T1000 (cell line): ENCODE results near the gene ZIC1.
A peak's percentile ranks its signal among the peaks of the same experiment; 100 is the strongest.

Experiments
- DNase-seq: peaks from one replicate; lab custom pipeline; 2025; ENCODE audit warnings: mixed read lengths; lab: John Stamatoyannopoulos, UW

Gene ZIC1

GRCh38 chr3:147409143-147410115 lies at the start of gene ZIC1:
Gene ZIC1, plus strand, starts transcription at chr3:147409365. Its CDS starts 748 bp downstream, at chr3:147410113.
- peak; percentile 79 for DNase-seq

GRCh38 chr3:147360051-147360439 lies 49.1 kb upstream of the ZIC1 start:
- DNase-seq, result no peak

GRCh38 chr3:147360646-147361453 lies 48.3 kb upstream of the ZIC1 start:
- DNase-seq, result no peak

GRCh38 chr3:147361454-147362420 lies 47.4 kb upstream of the ZIC1 start:
- no peak for DNase-seq

- DNase-seq, result no peak
Observed at GRCh38 chr3:147364771-147365170, 44.4 kb upstream of the ZIC1 start.

GRCh38 chr3:147365196-147366115 lies 43.7 kb upstream of the ZIC1 start:
- DNase-seq, result no peak

- no peak for DNase-seq
Observed at GRCh38 chr3:147367676-147368075, 41.5 kb upstream of the ZIC1 start.

- no peak for DNase-seq
Observed at GRCh38 chr3:147368151-147368550, 41.0 kb upstream of the ZIC1 start.

GRCh38 chr3:147368561-147369221 lies 40.5 kb upstream of the ZIC1 start:
- no peak for DNase-seq

- DNase-seq, result no peak
Observed at GRCh38 chr3:147369231-147369630, 39.9 kb upstream of the ZIC1 start.

GRCh38 chr3:147369661-147370123 lies 39.5 kb upstream of the ZIC1 start:
- DNase-seq, result no peak

- DNase-seq, result no peak
Observed at GRCh38 chr3:147370349-147370748, 38.8 kb upstream of the ZIC1 start.

- DNase-seq, result no peak
Observed at GRCh38 chr3:147371140-147371539, 38.0 kb upstream of the ZIC1 start.

- DNase-seq, result no peak
Observed at GRCh38 chr3:147371771-147372340, 37.3 kb upstream of the ZIC1 start.

GRCh38 chr3:147372525-147373027 lies 36.6 kb upstream of the ZIC1 start:
- no peak for DNase-seq

- DNase-seq, result no peak
Observed at GRCh38 chr3:147373301-147373700, 35.9 kb upstream of the ZIC1 start.

GRCh38 chr3:147377412-147378367 lies 31.5 kb upstream of the ZIC1 start:
- DNase-seq, result no peak

- no peak for DNase-seq
Observed at GRCh38 chr3:147379651-147380050, 29.5 kb upstream of the ZIC1 start.
